Right cardiac atrium (tissue), 5 donors: ENCODE results near the gene CCR7. TPM values are rescaled to one million over a fixed set of nuclear protein-coding genes. Genes with fewer than 3 reads are reported as not detected.

ENCODE experiments used
- ATAC-seq, 2 donors: fragments of 200-7000 bp; cut with Tn5 transposase; one replicate each; pipeline versions ENCODE4 v1.8.0 to v1.9.1; 2020; ENCODE audit warnings: moderate library complexity in 2 of 2, mild to moderate bottlenecking in 1 of 2
- DNase-seq, 3 donors: peaks; one replicate each; pipeline ENCODE4 v3.0.0-alpha.2; 2020
- H3K27ac ChIP-seq: one replicate; pipeline ENCODE4 v1.5.1; 2013; ENCODE audit warnings: mild to moderate bottlenecking, low read length, control low read depth, moderate library complexity
- H3K27me3 ChIP-seq: one replicate; pipeline ENCODE4 v1.6.1; 2013; ENCODE audit not compliant: control insufficient read depth, insufficient read depth
- H3K4me1 ChIP-seq: one replicate; pipeline ENCODE4 v1.6.1; 2013; ENCODE audit warnings: low read length; ENCODE audit not compliant: control insufficient read depth, insufficient read depth
- H3K4me3 ChIP-seq: one replicate; pipeline ENCODE4 v1.5.1; 2013; ENCODE audit warnings: low read length, control low read depth
- H3K9me3 ChIP-seq: one replicate; pipeline ENCODE4 v1.6.1; 2013; ENCODE audit warnings: low read length; ENCODE audit not compliant: control insufficient read depth
- WGBS: extraction: QIAGEN DNeasy Blood & Tissue Kit; methylation state at CpG from one replicate; pipeline ENCODE4 v1.1.7; 2013; 5-methylcytosine and 5-hydroxymethylcytosine counted together
- intact Hi-C, 4 donors: fragments of 100-400 bp; cut with DNase I; formaldehyde crosslinking; loops; one replicate each; pipeline versions ENCODE4 v1.11.0 to v1.14.0; 2022 to 2023
- polyA plus RNA-seq: library from polyadenylated mRNA; stranded (reverse); fragments of 200-250 nt; gene quantifications from one replicate; pipeline ENCODE4 v1.2.3, GENCODE V29; 2013
- total RNA-seq, 4 donors: library from RNA; stranded (reverse); fragmentation: NEBNext Ultra II Directional; extraction: Animal tissue kit (Norgen Biotek cat#: 25700); gene quantifications; one replicate each; pipeline ENCODE4 v1.2.1, GENCODE V29; 2021
- donor health status: healthy with polysubstance abuse.
- donor health status: DM: no; HTN: yes; CAD: no.
- donor health status: DM: no; HTN: no; CAD: no.
- donor health status: DM: no; HTN: yes; CAD: no; lungs with severe emphysema.
- donor health status: DM: yes; HTN: yes; CAD: no.

Gene CCR7
- total and polyA plus RNA-seq, 5 donors: 0.11 to 0.20 (median 0.19) TPM; not detected in 2

- peaks cover 21% of the 10 kb centered on the region for H3K4me1 ChIP-seq
- 26% methylated on average over 13 of the region's 13 CpGs for WGBS
- intact Hi-C loops: loop anchor here in 2 of 4 donors (2.0 to 10.0 kb wide), 3 partner anchors 118 to 165 kb away; partner anchors contain the start of gene IGFBP4 (in 1 of the 2)
- no peak overlapping the region for H3K4me3 ChIP-seq
- peak overlapping the region; percentile 74 for H3K27ac ChIP-seq
- H3K9me3 ChIP-seq: no peaks in the 10 kb centered on the region
- DNase-seq (peak; percentile 87 to 94 (median 94)), ATAC-seq (peak; percentile 74 to 82)
- no peaks in the 10 kb centered on the region for H3K27me3 ChIP-seq
Observed at GRCh38 chr17:40559954-40560591, 5.2 kb downstream of the CCR7 start.

GRCh38 chr17:40559564-40559916 lies 5.7 kb downstream of the CCR7 start:
- Histone ChIP-seq H3K4me3 (no peak overlapping the region), H3K27ac (peak overlapping the region; percentile 74), H3K27me3 (no peaks in the 10 kb centered on the region), H3K9me3 (no peaks in the 10 kb centered on the region), H3K4me1 (peaks cover 26% of the 10 kb centered on the region)
- intact Hi-C loops: loop anchor here in 1 of 4 donors (5.0 kb wide), 1 partner anchor 117 kb away; the partner anchor contains the start of gene IGFBP4
- 79% methylated on average over 5 of the region's 5 CpGs for WGBS
- ATAC-seq: no peak
- no peak for DNase-seq

- ATAC-seq: no peak
- H3K4me1 ChIP-seq: peaks cover 30% of the 10 kb centered on the region
- H3K27ac ChIP-seq: no peak overlapping the region
- H3K27me3 ChIP-seq: no peaks in the 10 kb centered on the region
- intact Hi-C loops: loop anchor here in 1 of 4 donors (5.0 kb wide), 1 partner anchor 117 kb away; the partner anchor contains the start of gene IGFBP4
- H3K4me3 ChIP-seq: no peak overlapping the region
- no peaks in the 10 kb centered on the region for H3K9me3 ChIP-seq
- 80% methylated on average over 10 of the region's 10 CpGs for WGBS
- peak in 1 of 3 donors; percentile 62 for DNase-seq
Observed at GRCh38 chr17:40558890-40559563, 6.2 kb downstream of the CCR7 start.

- intact Hi-C loops: loop anchor here in 1 of 4 donors (5.0 kb wide), 1 partner anchor 116 kb away; the partner anchor contains the start of gene IGFBP4
- no peaks in the 10 kb centered on the region for H3K9me3 ChIP-seq
- DNase-seq (no peak), ATAC-seq (no peak)
- H3K4me3 ChIP-seq: no peak overlapping the region
- H3K27ac ChIP-seq: peak overlapping the region; percentile 15
- no peaks in the 10 kb centered on the region for H3K27me3 ChIP-seq
- H3K4me1 ChIP-seq: peaks cover 31% of the 10 kb centered on the region
- 73% methylated on average over 9 of the region's 9 CpGs for WGBS
Observed at GRCh38 chr17:40558300-40558889, 6.9 kb downstream of the CCR7 start.

GRCh38 chr17:40557531-40558299 lies 7.6 kb downstream of the CCR7 start:
- ATAC-seq (peak; percentile 3 to 19), DNase-seq (peak; percentile 75 to 89 (median 86))
- WGBS: 50% methylated on average over 6 of the region's 6 CpGs
- no peaks in the 10 kb centered on the region for H3K9me3 ChIP-seq
- no peak overlapping the region for H3K4me3 ChIP-seq
- peaks cover 38% of the 10 kb centered on the region for H3K4me1 ChIP-seq
- peak overlapping the region; percentile 40 for H3K27ac ChIP-seq
- intact Hi-C loops: loop anchor here in 2 of 4 donors (2.0 to 5.0 kb wide), 2 partner anchors 21 to 115 kb away; partner anchors contain the start of gene IGFBP4 (in 1 of the 2)
- no peaks in the 10 kb centered on the region for H3K27me3 ChIP-seq

- H3K27me3 ChIP-seq: no peaks in the 10 kb centered on the region
- ATAC-seq (peak in 1 of 2 donors; percentile 16), DNase-seq (peak in 2 of 3 donors; percentile 72 to 73)
- no peak overlapping the region for H3K4me3 ChIP-seq
- no peaks in the 10 kb centered on the region for H3K9me3 ChIP-seq
- WGBS: 20% methylated on average over 16 of the region's 16 CpGs
- intact Hi-C loops: loop anchor here in 2 of 4 donors (2.0 to 5.0 kb wide), 2 partner anchors 20 to 115 kb away; partner anchors contain the start of gene IGFBP4 (in 1 of the 2)
- peak overlapping the region; percentile 59 for H3K27ac ChIP-seq
- peaks cover 44% of the 10 kb centered on the region for H3K4me1 ChIP-seq
Observed at GRCh38 chr17:40556884-40557414, 8.3 kb downstream of the CCR7 start.

- DNase-seq: no peak
- Histone ChIP-seq H3K9me3 (no peaks in the 10 kb centered on the region), H3K4me1 (peaks cover 49% of the 10 kb centered on the region), H3K27me3 (no peaks in the 10 kb centered on the region), H3K4me3 (no peak overlapping the region), H3K27ac (peak overlapping the region; percentile 59)
- whole genome bisulfite sequencing: 96% methylated on average over 1 of the region's 1 CpG
- ATAC-seq: no peak
- intact Hi-C loops: loop anchor here in 2 of 4 donors (2.0 to 5.0 kb wide), 2 partner anchors 19 to 114 kb away; partner anchors contain the start of gene IGFBP4 (in 1 of the 2)
Observed at GRCh38 chr17:40556198-40556661, 9.0 kb downstream of the CCR7 start.

- peaks cover 53% of the 10 kb centered on the region for H3K4me1 ChIP-seq
- intact Hi-C loops: loop anchor here in 2 of 4 donors (2.0 to 5.0 kb wide), 2 partner anchors 19 to 113 kb away; partner anchors contain the start of gene IGFBP4 (in 1 of the 2)
- ATAC-seq: no peak
- no peak overlapping the region for H3K4me3 ChIP-seq
- H3K9me3 ChIP-seq: no peaks in the 10 kb centered on the region
- DNase-seq: peak in 1 of 3 donors; percentile 58
- no peaks in the 10 kb centered on the region for H3K27me3 ChIP-seq
- no peak overlapping the region for H3K27ac ChIP-seq
- 90% methylated on average over 26 of the region's 26 CpGs for WGBS
Observed at GRCh38 chr17:40555296-40556190, 9.7 kb downstream of the CCR7 start.

- H3K27me3 ChIP-seq: no peaks in the 10 kb centered on the region
- H3K27ac ChIP-seq: peak overlapping the region; percentile 73
- intact Hi-C loops: loop anchor here in 1 of 4 donors (5.0 kb wide), 1 partner anchor 112 kb away; the partner anchor contains the start of gene IGFBP4
- DNase-seq (peak in 1 of 3 donors; percentile 60), ATAC-seq (no peak)
- H3K4me3 ChIP-seq: no peak overlapping the region
- H3K9me3 ChIP-seq: no peaks in the 10 kb centered on the region
- 91% methylated on average over 27 of the region's 27 CpGs for WGBS
- H3K4me1 ChIP-seq: peaks cover 55% of the 10 kb centered on the region
Observed at GRCh38 chr17:40554646-40555295, 10.5 kb downstream of the CCR7 start.
